CD4-positive, alpha-beta T cell treated with Interleukin-1 beta for 1 hour (primary cell): ENCODE measurements around the gene TMEM263.
A peak's percentile ranks its signal among the peaks of the same experiment; 100 is the strongest.

ENCODE experiments used
- DNase-seq, 2 donors: peaks; one replicate each; pipeline ENCODE4 v3.0.0-alpha.2; 2020 to 2022

Gene TMEM263

GRCh38 chr12:106953352-106954250 is 2.1 kb upstream of the TMEM263 start:
- no peak for DNase-seq

GRCh38 chr12:106954462-106955376 is 988 bp upstream of the TMEM263 start:
- DNase-seq: peak; percentile 1 to 21

- peak; percentile 45 to 62 for DNase-seq
Measured at GRCh38 chr12:106956048-106956578, 406 bp downstream of the TMEM263 start.

DNA sequence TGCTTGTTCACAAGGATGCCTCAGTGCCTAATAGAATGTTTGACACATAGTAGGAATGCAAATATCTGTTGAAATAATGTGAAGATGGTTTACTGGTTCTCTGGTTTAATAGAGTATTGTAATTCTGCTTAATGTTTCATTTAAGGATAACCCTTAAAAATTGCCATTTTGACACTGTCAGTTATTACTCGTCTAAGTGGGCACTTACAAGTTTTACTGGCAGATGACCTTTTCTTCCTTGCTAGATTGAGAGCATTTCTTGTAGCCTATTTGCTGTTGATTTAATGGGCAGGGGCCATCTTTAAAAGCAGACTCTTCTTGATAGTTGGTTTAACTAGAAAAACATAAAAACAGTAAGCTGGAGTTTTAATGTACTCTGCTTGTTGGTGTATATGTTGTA is 1.9 kb downstream of the TMEM263 start:
- no peak for DNase-seq

DNA sequence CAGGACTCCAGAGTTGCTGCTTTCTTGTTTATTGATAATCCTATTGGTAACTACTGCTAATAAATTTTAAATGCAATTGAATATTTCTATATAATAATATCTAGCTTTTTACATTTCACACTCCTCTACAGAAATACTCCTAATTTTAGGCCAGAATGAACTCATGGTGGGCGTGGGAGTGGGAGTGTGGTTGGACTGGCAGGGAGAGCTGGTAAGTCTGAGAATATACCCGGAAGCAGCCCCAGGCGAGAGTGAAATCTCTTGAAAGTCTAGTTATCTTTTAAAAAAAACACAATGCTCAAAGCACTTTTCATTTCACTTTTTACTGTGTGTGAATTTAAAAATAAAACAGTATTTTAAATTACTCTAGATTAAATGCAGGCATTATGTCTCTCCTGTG is 4.7 kb downstream of the TMEM263 start:
- DNase-seq: no peak

DNA sequence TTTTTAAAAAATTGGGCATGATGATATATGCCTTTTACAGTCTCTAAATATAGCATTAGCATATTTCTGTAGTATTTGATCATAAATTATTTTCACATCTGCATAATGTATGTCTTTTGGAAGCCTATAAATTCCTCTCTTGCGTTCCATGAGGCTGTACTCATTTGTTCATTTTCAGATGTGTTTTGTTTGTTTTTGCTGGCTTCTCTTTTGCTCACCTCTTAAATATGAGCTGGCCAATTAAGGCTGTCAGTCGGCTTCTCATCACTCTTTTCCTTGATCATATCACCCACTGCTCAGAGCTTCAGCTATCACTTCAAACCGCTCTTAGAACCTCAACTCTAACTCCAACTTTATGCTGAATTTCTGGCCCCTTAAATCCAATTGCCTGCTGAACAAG is 6.6 kb downstream of the TMEM263 start:
- DNase-seq: no peak

GRCh38 chr12:106964526-106964925 is 8.8 kb downstream of the TMEM263 start:
- DNase-seq: no peak

DNA sequence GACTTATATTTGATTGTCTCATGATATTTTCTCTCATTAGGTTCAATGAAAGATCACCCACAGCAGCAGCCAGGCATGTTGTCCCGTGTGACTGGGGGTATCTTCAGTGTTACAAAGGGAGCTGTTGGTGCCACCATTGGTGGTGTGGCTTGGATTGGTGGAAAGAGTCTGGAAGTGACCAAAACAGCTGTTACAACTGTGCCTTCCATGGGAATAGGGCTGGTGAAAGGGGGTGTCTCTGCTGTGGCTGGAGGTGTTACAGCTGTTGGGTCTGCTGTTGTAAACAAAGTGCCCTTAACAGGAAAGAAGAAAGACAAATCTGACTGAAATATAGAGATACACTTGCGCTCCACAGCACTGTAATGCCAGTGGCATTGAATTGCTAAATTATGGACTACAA is 15.4 kb downstream of the TMEM263 start:
- DNase-seq: no peak

DNA sequence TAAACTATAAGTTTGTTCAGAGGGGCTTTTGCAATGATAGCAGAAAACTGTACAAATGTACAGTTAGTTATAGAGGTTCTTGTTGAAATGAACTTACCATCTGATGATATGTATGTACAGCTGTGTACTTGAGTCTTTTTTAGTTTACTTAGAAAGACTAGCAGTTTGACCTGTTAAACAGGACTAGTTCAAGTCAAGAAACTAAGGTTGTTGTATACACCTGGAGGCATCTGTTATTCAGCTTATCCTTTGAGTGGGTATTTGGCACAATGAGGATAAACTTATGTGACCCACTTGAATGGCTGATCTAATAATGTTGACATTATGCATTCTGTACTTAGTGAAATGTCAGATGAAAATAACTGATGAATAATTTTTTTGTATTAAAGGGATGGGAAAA is 17.8 kb downstream of the TMEM263 start:
- DNase-seq: no peak

GRCh38 chr12:106974511-106974910 is 18.8 kb downstream of the TMEM263 start:
- DNase-seq: no peak

DNA sequence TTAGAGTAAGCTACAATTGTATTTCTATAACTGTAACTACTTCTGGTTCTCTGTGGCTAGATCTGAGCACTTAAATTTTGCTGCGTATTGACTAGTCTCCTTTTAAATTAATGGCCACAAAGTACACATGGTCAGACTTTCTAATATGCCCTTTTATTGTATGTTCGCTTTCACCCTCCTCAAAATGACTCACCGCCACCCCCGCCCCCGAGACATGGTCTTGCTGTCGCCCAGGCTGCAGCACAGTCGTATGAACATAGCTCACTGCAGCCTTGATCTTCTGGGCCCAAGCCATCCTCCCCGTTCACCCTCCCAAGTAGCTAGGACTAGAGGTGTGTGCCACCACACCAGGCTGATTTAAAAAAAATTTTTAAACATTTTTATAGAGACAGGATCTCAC is 19.4 kb downstream of the TMEM263 start:
- DNase-seq: no peak

DNA sequence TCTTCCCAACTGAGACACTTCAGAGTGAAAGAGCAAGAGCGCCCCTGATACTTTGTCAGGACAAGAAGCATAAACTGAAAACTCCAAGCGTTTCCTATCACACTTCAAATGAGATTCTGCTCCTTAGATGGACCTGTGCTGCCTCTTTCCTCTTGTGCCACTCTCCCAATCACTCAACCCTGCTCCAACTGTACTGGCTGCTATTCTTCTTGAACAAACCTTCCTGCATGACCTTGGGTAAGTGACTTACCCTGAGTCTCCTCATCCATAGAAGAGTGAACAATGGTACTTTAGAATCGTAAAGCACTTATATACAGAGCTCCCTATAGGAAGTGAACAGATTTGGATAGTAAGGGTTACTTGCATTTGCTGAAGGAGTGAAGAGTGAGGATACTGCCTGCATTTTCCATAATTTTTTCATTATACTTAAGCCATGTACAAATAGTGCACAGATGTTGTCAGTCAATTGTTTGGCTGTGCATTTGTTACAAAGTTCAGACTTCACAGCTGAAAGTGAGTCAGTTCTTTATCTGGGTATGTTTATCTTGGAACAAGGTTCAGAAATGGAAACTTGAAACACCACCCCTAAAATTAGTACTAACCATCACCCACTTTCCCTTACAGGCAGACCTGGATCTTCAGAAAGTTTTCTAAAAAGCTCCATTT is 20.4 kb downstream of the TMEM263 start:
- DNase-seq: no peak

DNA sequence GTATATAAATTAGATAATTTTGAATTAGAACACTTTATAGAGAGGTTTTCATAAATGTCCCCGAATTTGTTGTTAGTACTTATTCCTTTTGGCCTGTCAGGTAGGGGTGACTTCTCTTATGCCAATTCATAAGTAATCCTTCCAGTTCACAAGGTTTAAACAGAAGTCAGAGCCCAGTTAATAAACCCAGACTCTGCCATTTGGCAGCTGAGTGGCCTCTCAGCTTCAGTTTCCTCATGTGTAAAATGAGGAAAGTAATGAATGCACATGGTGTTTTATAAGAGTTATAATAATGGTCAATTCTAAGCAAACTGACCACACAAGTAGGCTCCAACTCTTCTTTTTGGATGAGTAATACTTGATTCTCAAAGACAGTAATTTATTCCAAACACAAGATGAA is 21.0 kb downstream of the TMEM263 start:
- no peak for DNase-seq

GRCh38 chr12:106978035-106978800 is 22.5 kb downstream of the TMEM263 start:
- no peak for DNase-seq

GRCh38 chr12:106980944-106981343 is 25.2 kb downstream of the TMEM263 start:
- DNase-seq: no peak

- no peak for DNase-seq
Measured at GRCh38 chr12:106981788-106982187, 26.1 kb downstream of the TMEM263 start.

- DNase-seq: no peak
Measured at GRCh38 chr12:106982229-106982628, 26.5 kb downstream of the TMEM263 start.

GRCh38 chr12:106984588-106985137 is 29.0 kb downstream of the TMEM263 start:
- no peak for DNase-seq

DNA sequence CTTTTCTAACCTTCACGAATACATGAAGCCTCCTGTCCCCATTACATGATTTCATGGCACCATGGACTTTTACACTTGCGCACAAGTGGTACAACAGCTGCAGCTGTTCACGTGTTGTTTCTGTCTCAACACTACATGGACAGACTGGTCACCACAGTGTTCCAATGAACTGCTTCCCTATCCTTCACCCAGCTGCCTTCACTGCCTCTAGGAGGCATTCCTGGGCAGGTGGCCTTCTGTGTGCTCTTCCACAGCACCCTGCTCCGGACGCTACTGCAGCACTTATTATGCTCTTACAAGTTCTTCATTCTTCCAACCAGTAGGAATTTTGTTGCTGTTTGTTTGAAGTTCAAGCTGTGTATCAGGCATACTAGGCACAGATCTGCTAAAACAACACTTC is 29.8 kb downstream of the TMEM263 start:
- DNase-seq: no peak

GRCh38 chr12:106986135-106986534 is 30.4 kb downstream of the TMEM263 start:
- no peak for DNase-seq

- peak; percentile 79 for DNase-seq
Measured at GRCh38 chr12:106986625-106987389, 31.1 kb downstream of the TMEM263 start, which contains the start of gene MTERF2. Gene MTERF2, minus strand, starts transcription at chr12:106987146. Its CDS starts 8,432 bp downstream, at chr12:106978714.
